ENCODE data around the gene SPTBN1.

SPTBN1 gene

DNA sequence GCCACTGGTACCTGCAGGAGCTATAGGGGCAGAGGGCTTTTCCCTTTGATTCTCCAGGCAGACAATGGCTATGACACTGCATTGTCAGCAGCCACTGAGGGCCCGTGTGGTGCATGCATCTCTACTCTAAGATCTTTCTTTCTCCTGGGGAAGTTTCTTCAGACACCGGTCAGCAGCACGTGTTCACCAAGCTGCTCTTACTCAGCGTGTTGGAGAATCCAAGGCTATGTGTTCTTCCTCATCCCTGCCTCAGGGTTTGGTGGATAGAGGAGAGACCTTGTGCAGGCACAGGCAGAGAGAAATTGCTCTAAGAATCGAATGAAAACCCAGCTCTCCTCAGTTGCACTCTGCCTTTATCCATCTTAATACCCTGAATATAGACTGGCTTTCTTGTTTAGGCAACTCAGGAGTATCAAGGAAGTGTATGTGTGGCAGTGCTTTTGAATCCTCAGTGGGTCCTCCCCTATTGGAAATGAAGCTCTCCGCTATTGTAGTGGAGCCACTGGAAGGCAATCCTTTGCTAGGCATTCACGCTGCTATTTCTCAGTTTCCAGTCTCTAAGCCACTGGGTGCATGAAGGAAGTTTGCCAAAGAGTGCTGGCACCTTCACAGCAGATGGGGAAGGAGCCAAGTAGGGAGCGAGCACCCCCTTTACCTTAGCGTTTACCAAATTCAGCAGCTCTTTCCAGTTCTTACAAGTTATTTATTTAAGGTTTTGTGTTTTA is 180.4 kb downstream of the SPTBN1 start:
- TF ChIP-seq, protein P1, sequence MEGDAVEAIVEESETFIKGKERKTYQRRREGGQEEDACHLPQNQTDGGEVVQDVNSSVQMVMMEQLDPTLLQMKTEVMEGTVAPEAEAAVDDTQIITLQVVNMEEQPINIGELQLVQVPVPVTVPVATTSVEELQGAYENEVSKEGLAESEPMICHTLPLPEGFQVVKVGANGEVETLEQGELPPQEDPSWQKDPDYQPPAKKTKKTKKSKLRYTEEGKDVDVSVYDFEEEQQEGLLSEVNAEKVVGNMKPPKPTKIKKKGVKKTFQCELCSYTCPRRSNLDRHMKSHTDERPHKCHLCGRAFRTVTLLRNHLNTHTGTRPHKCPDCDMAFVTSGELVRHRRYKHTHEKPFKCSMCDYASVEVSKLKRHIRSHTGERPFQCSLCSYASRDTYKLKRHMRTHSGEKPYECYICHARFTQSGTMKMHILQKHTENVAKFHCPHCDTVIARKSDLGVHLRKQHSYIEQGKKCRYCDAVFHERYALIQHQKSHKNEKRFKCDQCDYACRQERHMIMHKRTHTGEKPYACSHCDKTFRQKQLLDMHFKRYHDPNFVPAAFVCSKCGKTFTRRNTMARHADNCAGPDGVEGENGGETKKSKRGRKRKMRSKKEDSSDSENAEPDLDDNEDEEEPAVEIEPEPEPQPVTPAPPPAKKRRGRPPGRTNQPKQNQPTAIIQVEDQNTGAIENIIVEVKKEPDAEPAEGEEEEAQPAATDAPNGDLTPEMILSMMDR (IDR thresholded peaks at IDR 0.05; ENCODE audit: low read depth, low read length) = no peak

DNA sequence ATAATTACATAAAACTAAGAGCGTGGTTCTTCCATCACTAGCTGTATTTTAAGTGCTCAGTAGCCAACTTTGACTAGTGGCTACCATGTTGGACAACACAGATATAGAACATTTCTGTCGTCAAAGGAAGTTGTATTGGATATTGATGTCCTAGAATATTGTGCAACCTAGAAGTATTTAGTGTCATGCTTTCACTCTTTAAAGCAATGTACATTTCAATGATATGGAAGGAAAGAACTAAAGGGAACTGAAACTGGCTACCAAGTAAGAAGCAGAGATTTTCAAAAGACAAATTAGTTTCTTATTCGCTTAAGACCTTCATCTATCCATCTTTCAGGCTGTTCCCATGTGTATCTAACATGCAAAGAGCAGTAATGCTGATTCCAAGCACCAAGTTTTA is 182.0 kb downstream of the SPTBN1 start:
- TF ChIP-seq, protein P1 (IDR thresholded peaks at IDR 0.05; ENCODE audit: low read depth, low read length) = no peak
- no peak overlapping the region for H3K4me3 ChIP-seq (ENCODE audit: low read depth, low read length)

More for the DNA sequence above, 180.4 kb downstream of the SPTBN1 start:
- no peak overlapping the region for H3K4me3 ChIP-seq (ENCODE audit: low read depth, low read length)

DNA sequence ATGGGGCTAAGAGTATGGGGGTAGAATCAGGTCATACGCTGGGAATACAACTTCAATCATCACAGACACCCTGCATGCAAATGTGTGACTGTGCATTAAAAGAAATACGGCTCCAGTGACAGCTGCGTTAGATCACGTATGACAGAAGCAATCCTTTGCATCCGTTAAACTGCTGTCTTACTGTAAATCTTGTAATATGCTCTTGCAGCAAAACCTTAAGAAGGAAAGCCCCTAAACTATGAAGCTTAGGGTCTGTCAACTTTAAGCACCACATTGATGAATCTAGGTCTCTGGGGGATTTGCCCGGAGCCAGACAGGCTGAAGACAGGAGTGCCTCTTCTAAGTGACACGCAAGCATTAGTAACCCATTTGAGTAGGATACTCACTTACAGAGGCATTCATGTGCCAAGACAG is 182.7 kb downstream of the SPTBN1 start:
- no peak overlapping the region for H3K4me3 ChIP-seq (ENCODE audit: low read depth, low read length)
- TF ChIP-seq, protein P1 (IDR thresholded peaks at IDR 0.05; ENCODE audit: low read depth, low read length) = no peak

DNA sequence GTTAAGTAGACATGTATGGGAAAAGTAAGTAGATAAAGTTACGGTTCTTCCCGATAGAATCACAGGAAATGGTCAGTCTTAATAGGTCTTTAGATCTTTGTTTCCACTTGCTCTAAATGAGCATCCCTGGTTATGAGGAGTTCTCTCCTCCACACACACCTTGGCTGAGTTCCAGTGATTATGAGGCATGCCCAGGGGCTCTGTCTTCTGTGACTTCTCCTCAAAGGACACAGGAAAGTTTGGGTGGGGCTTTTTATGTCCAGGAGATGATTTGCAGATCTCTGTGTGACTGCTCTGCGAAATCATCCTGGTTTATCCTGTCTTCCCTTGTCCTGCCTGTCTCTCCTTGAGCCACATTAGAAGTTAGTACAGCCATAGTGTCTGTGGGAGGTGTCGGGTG is 183.5 kb downstream of the SPTBN1 start:
- TF ChIP-seq, protein P1 (IDR thresholded peaks at IDR 0.05; ENCODE audit: low read depth, low read length) = no peak
- no peak overlapping the region for H3K4me3 ChIP-seq (ENCODE audit: low read depth, low read length)

DNA sequence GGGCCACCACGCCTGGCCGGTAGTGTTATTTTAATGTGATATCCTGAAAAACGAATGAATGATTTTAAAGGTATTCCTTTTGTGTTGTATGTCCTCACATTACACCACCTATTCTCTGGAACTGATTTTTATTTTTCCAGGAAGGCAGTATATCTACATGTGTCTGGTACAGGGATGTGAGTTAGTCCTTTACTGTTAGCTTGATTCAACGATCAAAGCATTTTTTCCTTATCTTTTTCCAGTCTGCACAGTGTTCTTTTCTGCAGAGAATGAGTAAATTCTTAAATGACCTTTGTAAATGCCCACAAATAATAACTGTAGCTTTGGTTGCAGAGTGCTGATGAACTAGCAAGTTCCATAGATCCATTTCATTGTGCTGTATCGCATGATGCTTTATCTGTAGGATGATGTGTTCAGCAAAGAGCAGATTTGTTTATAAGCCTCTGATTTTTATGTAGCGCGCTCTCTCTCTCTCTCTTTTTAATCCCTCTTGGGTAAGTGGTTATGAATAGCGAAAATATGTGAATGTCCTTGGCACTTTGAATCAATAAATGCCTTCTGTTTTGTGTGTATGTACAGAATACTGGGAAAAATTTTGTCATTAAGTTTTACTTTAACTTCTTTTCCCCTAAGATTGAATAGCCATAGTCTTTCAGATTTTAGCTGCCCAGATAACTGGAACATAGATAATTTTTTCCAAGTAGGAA is 184.9 kb downstream of the SPTBN1 start:
- no peak overlapping the region for H3K4me3 ChIP-seq (ENCODE audit: low read depth, low read length)
- TF ChIP-seq, protein P1 (IDR thresholded peaks at IDR 0.05; ENCODE audit: low read depth, low read length) = no peak

DNA sequence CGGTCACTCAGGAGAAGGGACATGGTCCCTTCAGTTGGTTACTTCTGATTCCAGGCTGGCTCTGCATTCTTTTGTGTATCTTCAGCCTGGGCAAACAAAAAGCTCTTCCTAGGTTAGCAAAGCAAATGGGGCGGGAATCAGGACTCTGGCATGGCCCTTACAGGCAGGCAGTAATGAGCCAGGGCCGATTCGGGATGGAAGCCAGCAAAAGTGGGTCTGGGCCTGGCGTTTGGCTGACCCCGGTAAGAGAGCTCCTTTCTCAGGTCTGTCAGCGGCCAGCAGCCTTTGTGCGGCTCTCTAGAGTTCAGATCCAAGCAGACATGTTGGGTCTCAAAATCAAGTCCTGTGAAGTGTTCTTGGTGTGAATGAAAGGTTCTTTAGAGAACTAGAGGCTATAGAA is 185.9 kb downstream of the SPTBN1 start:
- no peak overlapping the region for H3K4me3 ChIP-seq (ENCODE audit: low read depth, low read length)
- TF ChIP-seq, protein P1 (IDR thresholded peaks at IDR 0.05; ENCODE audit: low read depth, low read length) = no peak

All from WI38 (cell line).